Osteoblast (primary cell): ENCODE results near the gene TBC1D23. TPM values are rescaled to one million over a fixed set of nuclear protein-coding genes. Genes with fewer than 3 reads are reported as not detected.
"Not testable (repeated sequence)": the region's sequence is repeated elsewhere in the genome, so short reads cannot be mapped to it uniquely, and the experiment has no call there.

ENCODE experiments used
- DNase-seq: peaks from one replicate; pipeline ENCODE4 v3.0.0; 2011; ENCODE audit warnings: low spot score, mixed read lengths; ENCODE audit not compliant: insufficient read length; ENCODE audit errors: missing footprints
- H2AFZ ChIP-seq: 2 replicates; pipeline ENCODE4 v1.6.0; 2011; ENCODE audit warnings: mild to moderate bottlenecking, low read length
- H3K27ac ChIP-seq: 2 replicates; pipeline ENCODE4 v1.5.1; 2011; ENCODE audit warnings: mild to moderate bottlenecking, low read depth, low read length, moderate library complexity
- H3K27me3 ChIP-seq: 2 replicates; pipeline ENCODE4 v1.6.0; 2012; ENCODE audit warnings: mild to moderate bottlenecking, control low read depth, inconsistent platforms, low read length, moderate library complexity; ENCODE audit not compliant: insufficient read depth
- H3K36me3 ChIP-seq: 2 replicates; pipeline ENCODE4 v1.5.1; 2011; ENCODE audit warnings: mild to moderate bottlenecking, low read length, control low read depth, moderate library complexity; ENCODE audit not compliant: insufficient read depth
- H3K4me1 ChIP-seq: 2 replicates; pipeline ENCODE4 v1.5.1; 2011; ENCODE audit warnings: mild to moderate bottlenecking, low read length, control low read depth, moderate library complexity; ENCODE audit not compliant: insufficient read depth
- H3K4me2 ChIP-seq: 2 replicates; pipeline ENCODE4 v1.6.0; 2011; ENCODE audit warnings: mild to moderate bottlenecking, low read length; ENCODE audit not compliant: insufficient read depth
- H3K4me3 ChIP-seq: fragments of 200-600 bp; sonication (generic); 3 replicates; pipeline ENCODE4 v1.5.1; 2012; ENCODE audit warnings: mild to moderate bottlenecking, low read length, inconsistent platforms; ENCODE audit not compliant: insufficient read depth
- H3K79me2 ChIP-seq: 2 replicates; pipeline ENCODE4 v1.6.0; 2012; ENCODE audit warnings: mild to moderate bottlenecking, low read length, control low read depth, inconsistent platforms; ENCODE audit not compliant: insufficient read depth
- H3K9me3 ChIP-seq: 2 replicates; pipeline ENCODE4 v1.5.1; 2011; ENCODE audit warnings: low read depth, low read length, control low read depth
- H4K20me1 ChIP-seq: 2 replicates; pipeline ENCODE4 v1.6.0; 2012; ENCODE audit warnings: mild to moderate bottlenecking, low read length, control low read depth; ENCODE audit not compliant: insufficient read depth
- total RNA-seq: library from RNA; depleted of rRNA; stranded (reverse); fragments of >200 nt; gene quantifications from 2 replicates; pipeline ENCODE4 v1.2.3, GENCODE V29; 2012
- TF ChIP-seq, protein P1 (sequence below): IDR thresholded peaks from 2 replicates; pipeline ENCODE4 v1.5.1; 2011; ENCODE audit warnings: mild to moderate bottlenecking, low read depth, low read length, moderate library complexity; ENCODE audit errors: extremely low read depth

The TBC1D23 gene
- total RNA-seq, 1 donor: 64.4 TPM

DNA sequence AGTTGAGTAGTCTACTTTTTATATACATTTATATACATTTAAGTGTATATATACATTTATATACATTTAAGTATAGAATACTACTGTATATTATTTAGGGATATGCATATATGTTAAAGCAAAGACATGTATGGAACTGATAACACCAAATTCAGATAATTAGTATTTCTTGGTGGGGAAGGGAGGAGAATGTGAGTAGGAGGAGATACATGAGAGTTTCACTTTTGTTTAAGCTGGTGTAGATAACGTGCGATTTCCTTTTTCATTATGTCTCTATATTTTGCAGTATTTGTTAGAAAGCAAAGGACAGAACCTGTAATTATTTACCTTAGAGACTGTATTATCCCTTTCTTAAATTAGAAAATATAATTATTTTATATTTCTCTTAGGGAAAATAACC is 57.1 kb downstream of the TBC1D23 start:
- no peak overlapping the region for H2AFZ ChIP-seq
- H4K20me1 ChIP-seq: no peaks in the 10 kb centered on the region
- no peaks in the 10 kb centered on the region for H3K9me3 ChIP-seq
- H3K79me2 ChIP-seq: no peaks in the 10 kb centered on the region
- peaks cover 8% of the 10 kb centered on the region for H3K4me1 ChIP-seq
- H3K36me3 ChIP-seq: peaks cover 43% of the 10 kb centered on the region
- no peak overlapping the region for H3K4me2 ChIP-seq
- H3K4me3 ChIP-seq: no peak overlapping the region
- no peak overlapping the region for H3K27ac ChIP-seq
- TF ChIP-seq, protein P1, sequence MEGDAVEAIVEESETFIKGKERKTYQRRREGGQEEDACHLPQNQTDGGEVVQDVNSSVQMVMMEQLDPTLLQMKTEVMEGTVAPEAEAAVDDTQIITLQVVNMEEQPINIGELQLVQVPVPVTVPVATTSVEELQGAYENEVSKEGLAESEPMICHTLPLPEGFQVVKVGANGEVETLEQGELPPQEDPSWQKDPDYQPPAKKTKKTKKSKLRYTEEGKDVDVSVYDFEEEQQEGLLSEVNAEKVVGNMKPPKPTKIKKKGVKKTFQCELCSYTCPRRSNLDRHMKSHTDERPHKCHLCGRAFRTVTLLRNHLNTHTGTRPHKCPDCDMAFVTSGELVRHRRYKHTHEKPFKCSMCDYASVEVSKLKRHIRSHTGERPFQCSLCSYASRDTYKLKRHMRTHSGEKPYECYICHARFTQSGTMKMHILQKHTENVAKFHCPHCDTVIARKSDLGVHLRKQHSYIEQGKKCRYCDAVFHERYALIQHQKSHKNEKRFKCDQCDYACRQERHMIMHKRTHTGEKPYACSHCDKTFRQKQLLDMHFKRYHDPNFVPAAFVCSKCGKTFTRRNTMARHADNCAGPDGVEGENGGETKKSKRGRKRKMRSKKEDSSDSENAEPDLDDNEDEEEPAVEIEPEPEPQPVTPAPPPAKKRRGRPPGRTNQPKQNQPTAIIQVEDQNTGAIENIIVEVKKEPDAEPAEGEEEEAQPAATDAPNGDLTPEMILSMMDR: no peak
- H3K27me3 ChIP-seq: no peaks in the 10 kb centered on the region
- no peak for DNase-seq

DNA sequence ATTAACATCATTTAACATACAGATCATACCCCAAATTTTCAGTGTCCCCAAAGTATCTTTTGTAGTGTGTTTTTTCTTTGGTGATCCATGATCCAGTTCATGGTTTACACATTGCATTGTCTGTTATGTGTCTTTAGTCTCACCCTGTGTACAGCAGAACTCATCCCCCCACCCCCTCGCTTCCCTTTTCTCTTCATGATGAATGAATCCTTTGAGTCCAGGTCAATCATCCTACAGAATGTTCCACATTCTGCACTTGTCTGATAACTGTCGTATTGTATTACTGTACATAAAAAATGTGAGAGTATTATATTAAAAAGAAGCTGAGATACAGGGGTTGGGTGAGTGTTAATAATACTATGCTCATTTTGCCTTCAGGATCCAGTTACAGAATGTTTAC is 59.2 kb downstream of the TBC1D23 start:
- TF ChIP-seq, protein P1: no peak
- no peak for DNase-seq

DNA sequence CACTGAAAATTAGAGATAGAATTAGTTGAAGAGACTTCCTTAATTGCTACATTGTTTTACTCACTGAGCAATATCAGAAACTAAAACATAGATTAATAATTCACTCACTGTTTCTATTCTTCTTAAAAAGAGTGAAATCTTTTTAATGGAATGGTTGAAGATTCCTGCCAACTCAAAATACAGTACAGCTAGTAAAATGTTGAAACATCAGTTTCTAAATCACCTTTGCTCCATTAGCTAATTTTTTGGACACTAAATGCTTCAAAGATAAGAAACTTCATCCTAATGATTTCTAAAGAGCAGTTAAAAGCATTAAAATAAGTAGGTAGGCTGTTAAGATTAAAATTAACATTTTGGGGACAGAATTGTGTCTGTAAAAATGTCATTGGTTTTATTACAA is 63.3 kb downstream of the TBC1D23 start:
- peaks cover 39% of the 10 kb centered on the region for H3K36me3 ChIP-seq
- TF ChIP-seq, protein P1: no peak
- H3K9me3 ChIP-seq: no peaks in the 10 kb centered on the region
- no peak overlapping the region for H3K4me3 ChIP-seq
- no peak for DNase-seq
- H4K20me1 ChIP-seq: no peaks in the 10 kb centered on the region
- no peaks in the 10 kb centered on the region for H3K27me3 ChIP-seq
- H3K79me2 ChIP-seq: no peaks in the 10 kb centered on the region
- no peaks in the 10 kb centered on the region for H3K4me1 ChIP-seq
- H3K4me2 ChIP-seq: no peak overlapping the region
- H2AFZ ChIP-seq: no peak overlapping the region
- no peak overlapping the region for H3K27ac ChIP-seq

More for the DNA sequence above, 59.2 kb downstream of the TBC1D23 start:
- H4K20me1 ChIP-seq: no peaks in the 10 kb centered on the region
- H3K36me3 ChIP-seq: peaks cover 43% of the 10 kb centered on the region
- peaks cover 8% of the 10 kb centered on the region for H3K4me1 ChIP-seq
- no peaks in the 10 kb centered on the region for H3K27me3 ChIP-seq
- no peak overlapping the region for H3K27ac ChIP-seq
- H2AFZ ChIP-seq: no peak overlapping the region
- no peak overlapping the region for H3K4me3 ChIP-seq
- no peaks in the 10 kb centered on the region for H3K9me3 ChIP-seq
- no peaks in the 10 kb centered on the region for H3K79me2 ChIP-seq
- H3K4me2 ChIP-seq: no peak overlapping the region

DNA sequence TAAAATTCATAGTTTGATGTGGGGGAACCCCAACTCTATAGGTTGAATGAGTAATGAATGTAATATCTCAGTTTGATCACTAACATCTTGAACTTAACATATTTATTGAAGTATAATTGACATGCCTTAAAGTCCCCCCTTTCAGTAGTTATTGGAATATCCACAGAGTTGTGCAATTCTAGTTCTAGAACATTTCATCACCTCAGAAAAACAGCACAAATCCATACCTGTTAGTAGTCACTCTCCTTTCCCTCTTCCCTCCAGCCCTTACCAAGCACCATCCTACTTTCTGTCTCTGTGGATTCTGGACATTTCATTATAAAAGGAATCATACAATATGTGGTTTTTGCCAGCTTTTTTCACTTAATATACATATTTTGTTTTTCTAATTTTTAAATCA is 65.0 kb downstream of the TBC1D23 start:
- no peak for DNase-seq
- Histone ChIP-seq H3K36me3 (peaks cover 23% of the 10 kb centered on the region), H4K20me1 (no peaks in the 10 kb centered on the region)

DNA sequence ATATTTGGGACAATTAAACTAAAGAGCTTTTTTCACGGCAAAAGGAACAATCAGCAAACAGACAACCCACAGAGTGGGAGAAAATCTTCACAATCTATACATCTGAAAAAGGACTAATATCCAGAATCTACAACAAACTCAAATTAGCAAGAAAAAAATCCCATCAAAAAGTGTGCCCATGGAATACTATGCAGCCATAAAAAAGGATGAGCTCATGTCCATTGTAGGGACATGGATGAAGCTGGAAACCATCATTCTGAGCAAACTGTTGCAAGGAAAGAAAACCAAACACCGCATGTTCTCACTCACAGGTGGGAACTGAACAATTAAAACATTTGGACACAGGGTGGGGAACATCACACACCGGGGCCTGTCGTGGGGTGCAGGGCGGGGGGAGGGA is 66.6 kb downstream of the TBC1D23 start:
- H3K79me2 ChIP-seq, H3K4me2 ChIP-seq, H3K4me1 ChIP-seq, H4K20me1 ChIP-seq, H3K27me3 ChIP-seq, H3K9me3 ChIP-seq, DNase-seq, H3K27ac ChIP-seq, H2AFZ ChIP-seq, H3K4me3 ChIP-seq: not testable (repeated sequence)
- peaks cover 20% of the 10 kb centered on the region for H3K36me3 ChIP-seq

More for the DNA sequence above, 65.0 kb downstream of the TBC1D23 start:
- TF ChIP-seq, protein P1: no peak
- H3K27me3 ChIP-seq: no peaks in the 10 kb centered on the region
- H3K4me3 ChIP-seq: no peak overlapping the region
- no peak overlapping the region for H3K27ac ChIP-seq
- no peaks in the 10 kb centered on the region for H3K79me2 ChIP-seq
- H2AFZ ChIP-seq: no peak overlapping the region
- no peaks in the 10 kb centered on the region for H3K9me3 ChIP-seq
- H3K4me1 ChIP-seq: no peaks in the 10 kb centered on the region
- no peak overlapping the region for H3K4me2 ChIP-seq
